ENCODE data around the gene NXNL1. TPM values are rescaled to one million over a fixed set of nuclear protein-coding genes. Genes with fewer than 3 reads are reported as not detected.

The NXNL1 gene
- total RNA-seq, 1 experiment from 2014 or later, result not detected

GRCh38 chr19:17471410-17472125, 10.8 kb upstream of the NXNL1 start:
- H3K79me2 ChIP-seq (ENCODE audit: insufficient read depth, low read length), result no peaks in the 10 kb centered on the region
- H3K18ac ChIP-seq (ENCODE audit: insufficient read length, low read depth, low read length), result no peak overlapping the region
- no peak overlapping the region for H4K91ac ChIP-seq (ENCODE audit: insufficient read length, low read depth, low read length)
- H4K20me1 ChIP-seq (ENCODE audit: control insufficient read depth, insufficient read depth, insufficient read length), result no peaks in the 10 kb centered on the region
- H3K23me2 ChIP-seq (ENCODE audit: insufficient read length, low read depth, low read length, poor library complexity, severe bottlenecking), result peaks cover 17% of the 10 kb centered on the region
- H3K4me1 ChIP-seq (ENCODE audit: insufficient read depth, low read length), result no peaks in the 10 kb centered on the region
- peak overlapping the region; percentile 65 for H3K4me2 ChIP-seq (ENCODE audit: insufficient read depth, insufficient read length, low read length)
- no peak overlapping the region for H4K8ac ChIP-seq (replicated peaks; ENCODE audit: insufficient read length, low read depth, low read length)
- Mint-ChIP-seq H3K9me3 (no peaks in the 10 kb centered on the region; a peak in 2 of 5 replicates), H3K27me3 (ENCODE audit: low read depth) (peaks cover 37% of the 10 kb centered on the region), H3K4me3 (peak overlapping the region; percentile 87 to 95), H3K27ac (no peak overlapping the region), H3K36me3 (ENCODE audit: insufficient read depth in 1 of 3, low read depth in 3 of 3) (no peaks in the 10 kb centered on the region; a peak in 1 of 7 replicates), H3K4me1 (peaks cover 17 to 27% of the 10 kb centered on the region in 2 experiments)
- H2AFZ ChIP-seq (ENCODE audit: low read length), result no peak overlapping the region
- no peak overlapping the region for H3T11ph ChIP-seq (ENCODE audit: low read length)
- H3K23ac ChIP-seq (ENCODE audit: insufficient read length, low read depth, low read length), result no peak overlapping the region
- H4K5ac ChIP-seq (ENCODE audit: insufficient read length, low read depth, low read length), result no peak overlapping the region
- no peaks in the 10 kb centered on the region for H3K9me3 ChIP-seq (ENCODE audit: control insufficient read depth, low read depth, low read length)
- no peak overlapping the region for H3K56ac ChIP-seq (ENCODE audit: insufficient read length, low read depth, low read length)
- no peak overlapping the region for H2BK5ac ChIP-seq (ENCODE audit: insufficient read length, low read length)
- peaks cover 5% of the 10 kb centered on the region; the same call in 1 of the 2 replicates for H3K27me3 ChIP-seq (ENCODE audit: insufficient read depth, low read length)
- no peak overlapping the region for H3K27ac ChIP-seq (ENCODE audit: insufficient read length, low read depth, low read length)
- no CpG with 5 or more reads among the region's 12 CpGs for WGBS (ENCODE audit: extremely low coverage, insufficient read length, low lambda C conversion rate)
- H2BK20ac ChIP-seq (ENCODE audit: low read depth, low read length, poor library complexity, severe bottlenecking), result no peak overlapping the region
- H2AK5ac ChIP-seq (ENCODE audit: insufficient read length, low read length), result no peak overlapping the region
- TF ChIP-seq CTCF (conservative IDR thresholded peaks at IDR 0.05), result no peak
- H3K4ac ChIP-seq (ENCODE audit: low read depth, low read length), result no peak overlapping the region
- no peaks in the 10 kb centered on the region for H3K79me1 ChIP-seq (ENCODE audit: insufficient read depth, low read depth, low read length, poor library complexity, severe bottlenecking)
- DNase-seq, result no peak
- H3K9ac ChIP-seq (ENCODE audit: extremely low read depth, insufficient read length, low read length), result peak overlapping the region; percentile 33
- H2BK120ac ChIP-seq (ENCODE audit: low read depth, low read length, poor library complexity, severe bottlenecking), result no peak overlapping the region
- no peak overlapping the region for H2BK12ac ChIP-seq (ENCODE audit: insufficient read length, low read depth, low read length)
- no peak overlapping the region for H3K14ac ChIP-seq (ENCODE audit: insufficient read depth, low read length)
- H2BK15ac ChIP-seq (ENCODE audit: low read depth, low read length), result no peak overlapping the region; the same call in 1 of the 2 replicates
